ENCODE measurements around the gene ATP6V0D1. TPM values are rescaled to one million over a fixed set of nuclear protein-coding genes. Genes with fewer than 3 reads are reported as not detected.

The ATP6V0D1 gene
- total RNA-seq, 1 experiment from 2014 or later: 43.0 TPM

GRCh38 chr16:67477960-67478554 lies 2.9 kb downstream of the ATP6V0D1 start:
- no CpG with 5 or more reads among the region's 8 CpGs for WGBS (ENCODE audit: extremely low coverage, insufficient read length, low lambda C conversion rate)
- peaks cover 4% of the 10 kb centered on the region; the same call in 1 of the 2 replicates for H3K79me2 ChIP-seq (ENCODE audit: insufficient read depth, low read length)
- DNase-seq: no peak
- no peaks in the 10 kb centered on the region; the same call in 1 of the 2 replicates for H3K27me3 ChIP-seq (ENCODE audit: insufficient read depth, low read length)
- Mint-ChIP-seq H3K36me3 (ENCODE audit: insufficient read depth in 1 of 3, low read depth in 3 of 3) (no peaks in the 10 kb centered on the region), H3K9me3 (no peaks in the 10 kb centered on the region), H3K4me1 (peaks cover 9% of the 10 kb centered on the region in 2 experiments), H3K27ac (no peak overlapping the region), H3K4me3 (no peak overlapping the region; a peak in 1 of 5 replicates), H3K27me3 (ENCODE audit: low read depth) (no peaks in the 10 kb centered on the region)
- no peak overlapping the region for H3K56ac ChIP-seq (ENCODE audit: insufficient read length, low read depth, low read length)
- no peak overlapping the region for H4K5ac ChIP-seq (ENCODE audit: insufficient read length, low read depth, low read length)
- H3K4me2 ChIP-seq (ENCODE audit: insufficient read depth, insufficient read length, low read length): no peak overlapping the region
- no peak overlapping the region for H3K27ac ChIP-seq (ENCODE audit: insufficient read length, low read depth, low read length)
- no peaks in the 10 kb centered on the region for H3K9me3 ChIP-seq (ENCODE audit: control insufficient read depth, low read depth, low read length)
- no peak overlapping the region for H2BK5ac ChIP-seq (ENCODE audit: insufficient read length, low read length)
- no peak overlapping the region for H3K14ac ChIP-seq (ENCODE audit: insufficient read depth, low read length)
- H2BK20ac ChIP-seq (ENCODE audit: low read depth, low read length, poor library complexity, severe bottlenecking): no peak overlapping the region
- no peak overlapping the region for H3T11ph ChIP-seq (ENCODE audit: low read length)
- no peak overlapping the region for H4K91ac ChIP-seq (ENCODE audit: insufficient read length, low read depth, low read length)
- H3K9ac ChIP-seq (ENCODE audit: extremely low read depth, insufficient read length, low read length): no peak overlapping the region
- no peaks in the 10 kb centered on the region for H4K20me1 ChIP-seq (ENCODE audit: control insufficient read depth, insufficient read depth, insufficient read length)
- H2BK12ac ChIP-seq (ENCODE audit: insufficient read length, low read depth, low read length): no peak overlapping the region
- no peak overlapping the region for H2AFZ ChIP-seq (ENCODE audit: low read length)
- H2AK5ac ChIP-seq (ENCODE audit: insufficient read length, low read length): no peak overlapping the region
- H3K23me2 ChIP-seq (ENCODE audit: insufficient read length, low read depth, low read length, poor library complexity, severe bottlenecking): peaks cover 6% of the 10 kb centered on the region
- H2BK15ac ChIP-seq (ENCODE audit: low read depth, low read length): no peak overlapping the region
- H3K79me1 ChIP-seq (ENCODE audit: insufficient read depth, low read depth, low read length, poor library complexity, severe bottlenecking): peaks cover 5% of the 10 kb centered on the region
- no peak overlapping the region for H2BK120ac ChIP-seq (ENCODE audit: low read depth, low read length, poor library complexity, severe bottlenecking)
- no peaks in the 10 kb centered on the region; the same call in 1 of the 2 replicates for H3K4me1 ChIP-seq (ENCODE audit: insufficient read depth, low read length)
- no peak overlapping the region for H4K8ac ChIP-seq (replicated peaks; ENCODE audit: insufficient read length, low read depth, low read length)
- no peak for TF ChIP-seq CTCF (conservative IDR thresholded peaks at IDR 0.05)
- H3K23ac ChIP-seq (ENCODE audit: insufficient read length, low read depth, low read length): no peak overlapping the region
- H3K4ac ChIP-seq (ENCODE audit: low read depth, low read length): no peak overlapping the region
- no peak overlapping the region for H3K18ac ChIP-seq (ENCODE audit: insufficient read length, low read depth, low read length)

All from H9 (cell line).